Activated CD8-positive, alpha-beta memory T cell treated with anti-CD3 and anti-CD28 coated beads, Interleukin-2, amount 50 U/mL, for 24 hours (primary cell): ENCODE measurements around the gene ARRDC4.
"Not testable (repeated sequence)": the region's sequence is repeated elsewhere in the genome, so short reads cannot be mapped to it uniquely, and the experiment has no call there.

Experiments used
- DNase-seq: peaks from one replicate; pipeline ENCODE4 v3.0.0-alpha.2; 2020; ENCODE audit errors: extremely low read depth

The ARRDC4 gene

GRCh38 chr15:97966924-97967620 lies 6.6 kb downstream of the ARRDC4 start:
- DNase-seq = no peak

GRCh38 chr15:97967881-97968280 lies 7.4 kb downstream of the ARRDC4 start:
- DNase-seq = no peak

GRCh38 chr15:97968380-97968779 lies 7.9 kb downstream of the ARRDC4 start:
- no peak for DNase-seq

GRCh38 chr15:97972366-97972765 lies 11.9 kb downstream of the ARRDC4 start:
- no peak for DNase-seq

GRCh38 chr15:97976129-97976528 lies 15.6 kb downstream of the ARRDC4 start:
- DNase-seq = no peak

- DNase-seq = no peak
Measured at GRCh38 chr15:97976766-97977503, 16.4 kb downstream of the ARRDC4 start.

GRCh38 chr15:97977734-97978133 lies 17.2 kb downstream of the ARRDC4 start:
- no peak for DNase-seq

GRCh38 chr15:97978401-97979139 lies 18.1 kb downstream of the ARRDC4 start:
- no peak for DNase-seq

GRCh38 chr15:97979140-97979520 lies 18.6 kb downstream of the ARRDC4 start:
- DNase-seq = no peak

- no peak for DNase-seq
Measured at GRCh38 chr15:97981058-97981457, 20.6 kb downstream of the ARRDC4 start.

GRCh38 chr15:97981758-97982157 lies 21.3 kb downstream of the ARRDC4 start:
- no peak for DNase-seq

GRCh38 chr15:97984157-97984556 lies 23.7 kb downstream of the ARRDC4 start:
- no peak for DNase-seq

- DNase-seq = not testable (repeated sequence)
Measured at GRCh38 chr15:97985979-97986378, 25.5 kb downstream of the ARRDC4 start.

GRCh38 chr15:97986781-97987180 lies 26.3 kb downstream of the ARRDC4 start:
- no peak for DNase-seq

- DNase-seq = no peak
Measured at GRCh38 chr15:97989299-97989698, 28.8 kb downstream of the ARRDC4 start.

GRCh38 chr15:97991972-97992541 lies 31.6 kb downstream of the ARRDC4 start:
- DNase-seq = no peak

- no peak for DNase-seq
Measured at GRCh38 chr15:97992823-97993222, 32.3 kb downstream of the ARRDC4 start.

GRCh38 chr15:97993310-97993738 lies 32.8 kb downstream of the ARRDC4 start:
- DNase-seq = no peak

- DNase-seq = no peak
Measured at GRCh38 chr15:97994236-97994635, 33.7 kb downstream of the ARRDC4 start.

- DNase-seq = no peak
Measured at GRCh38 chr15:97995192-97995591, 34.7 kb downstream of the ARRDC4 start.

GRCh38 chr15:97995881-97996603 lies 35.5 kb downstream of the ARRDC4 start:
- DNase-seq = no peak
